GM21786 (cell line): ENCODE measurements around the gene RPH3AL.
"Not testable (repeated sequence)": the region's sequence is repeated elsewhere in the genome, so short reads cannot be mapped to it uniquely, and the experiment has no call there.

ENCODE experiments used
- ATAC-seq: cut with Tn5 transposase; IDR thresholded peaks from one replicate; pipeline ENCODE4 v1.9.1; 2021; ENCODE audit not compliant: unreplicated experiment

RPH3AL gene

GRCh38 chr17:206941-207560 is 145.6 kb downstream of the RPH3AL start:
- ATAC-seq, result no peak

GRCh38 chr17:206484-206883 is 146.1 kb downstream of the RPH3AL start:
- ATAC-seq, result not testable (repeated sequence)

DNA sequence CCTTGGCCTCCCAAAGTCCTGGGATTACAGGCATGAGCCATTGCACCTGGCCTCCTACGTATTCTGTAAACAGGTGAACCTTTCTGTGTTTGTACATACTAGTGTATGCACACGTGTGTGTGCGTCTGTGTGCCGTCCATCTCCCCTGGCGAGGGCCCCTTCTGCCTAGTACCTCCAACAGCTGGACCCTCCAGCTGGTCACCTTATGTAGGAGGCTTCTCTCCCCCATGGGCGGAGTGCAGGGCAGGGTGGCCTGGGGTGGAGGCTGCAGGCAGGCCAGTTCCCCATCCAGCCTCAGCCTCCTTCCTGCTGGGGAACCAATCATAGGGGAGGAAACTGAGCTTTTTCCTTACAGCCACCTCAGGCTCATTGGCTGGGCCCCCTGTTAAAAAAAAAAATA is 146.8 kb downstream of the RPH3AL start:
- ATAC-seq, result no peak

DNA sequence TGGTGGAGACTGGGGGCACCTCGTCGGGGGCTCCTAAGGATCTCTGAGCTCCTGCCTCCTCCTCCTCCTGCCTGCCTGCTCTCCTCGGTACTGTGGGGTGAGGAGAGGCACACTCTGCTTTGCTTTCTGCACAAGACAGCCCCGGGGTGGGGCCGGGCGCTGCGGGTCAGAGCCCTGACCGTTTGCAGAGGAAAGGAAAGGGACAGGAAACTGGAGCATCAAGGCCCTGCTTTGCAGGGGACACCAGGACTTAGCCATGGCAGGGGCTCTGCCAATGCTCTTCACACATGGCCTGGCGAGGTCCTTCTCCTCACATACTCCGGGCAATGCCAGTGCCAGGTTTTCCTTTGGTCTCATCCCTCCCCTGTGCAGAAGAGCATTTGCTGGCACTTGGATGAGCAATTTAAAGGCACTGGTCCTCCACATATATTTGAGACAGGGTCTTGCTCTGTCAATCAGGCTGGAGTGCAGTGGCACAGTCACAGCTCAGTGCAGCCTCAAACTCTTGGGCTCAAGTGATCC is 147.4 kb downstream of the RPH3AL start:
- no peak for ATAC-seq

DNA sequence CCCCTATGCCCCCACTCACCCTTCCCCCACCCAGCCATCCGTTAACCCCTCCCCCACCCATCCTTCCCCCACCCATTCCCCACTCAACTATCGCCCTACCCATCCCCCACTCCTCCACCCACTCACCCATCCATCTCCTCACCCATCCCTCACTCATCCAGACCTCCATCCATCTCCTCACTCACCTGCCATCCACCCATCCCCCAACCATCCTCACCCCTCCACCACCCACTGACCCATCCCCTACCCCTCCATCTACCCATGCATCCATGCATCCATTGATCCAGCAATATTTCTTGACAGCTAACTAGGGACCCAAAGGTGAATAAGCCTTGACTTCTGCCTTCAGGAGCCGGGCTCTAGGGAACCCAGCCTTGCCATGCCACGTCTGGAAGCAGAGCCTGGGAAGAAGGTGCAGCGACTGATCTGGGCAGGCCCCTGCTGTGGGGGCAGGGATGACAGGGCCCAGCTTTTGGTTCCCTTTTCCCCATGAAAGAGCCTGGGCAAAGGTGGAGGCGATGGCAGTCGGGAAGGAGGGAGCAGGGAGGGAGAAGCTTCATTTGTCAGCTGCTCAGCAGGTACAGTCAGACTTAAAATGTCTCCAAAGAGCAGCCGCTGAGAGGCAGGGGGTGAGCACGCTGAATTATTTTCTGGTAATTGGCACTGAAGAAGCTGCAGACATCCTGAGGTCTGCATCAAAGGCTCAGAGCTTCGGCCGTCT is 148.0 kb downstream of the RPH3AL start:
- ATAC-seq, result no peak

DNA sequence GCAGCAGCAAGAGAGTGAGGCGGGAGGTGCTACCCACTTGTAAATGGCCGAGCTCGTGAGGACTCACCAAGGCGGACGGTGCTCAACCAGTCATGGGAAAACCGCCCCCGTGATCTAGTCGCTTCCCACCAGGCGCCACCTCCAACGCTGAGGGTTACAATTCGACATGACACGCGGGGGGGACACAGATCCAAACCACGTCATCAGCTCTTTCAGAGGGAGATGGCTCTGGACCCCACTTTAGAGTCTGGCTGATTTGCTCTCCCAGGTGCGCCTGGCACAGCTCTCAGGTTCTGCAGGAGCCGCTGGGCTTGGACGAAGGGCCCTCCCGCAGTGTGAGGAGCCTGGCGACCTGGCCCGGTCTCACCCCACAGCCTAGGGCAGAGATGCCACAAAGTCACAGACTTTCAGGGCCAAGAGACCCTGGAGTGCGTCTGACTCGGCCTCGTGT is 150.1 kb downstream of the RPH3AL start:
- no peak for ATAC-seq

DNA sequence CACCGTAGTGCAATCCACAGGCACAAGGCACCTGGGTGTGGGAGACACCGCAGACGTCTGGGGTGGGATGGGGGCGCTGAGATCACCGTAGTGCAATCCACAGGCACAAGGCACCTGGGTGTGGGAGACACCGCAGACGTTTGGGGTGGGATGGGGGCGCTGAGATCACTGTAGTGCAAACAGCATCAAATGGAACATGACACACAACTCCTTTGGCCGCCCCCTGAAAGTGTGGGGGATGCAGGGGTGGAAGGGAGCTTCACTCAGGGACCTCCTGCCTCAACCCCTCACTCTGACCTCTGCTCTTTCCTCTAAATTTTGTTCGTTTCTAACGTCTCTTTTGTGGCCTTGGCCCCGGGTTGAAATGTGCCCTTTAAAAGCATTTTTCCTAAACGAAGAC is 150.9 kb downstream of the RPH3AL start:
- not testable (repeated sequence) for ATAC-seq

- not testable (repeated sequence) for ATAC-seq
Measured at GRCh38 chr17:201257-201656, 151.3 kb downstream of the RPH3AL start.

DNA sequence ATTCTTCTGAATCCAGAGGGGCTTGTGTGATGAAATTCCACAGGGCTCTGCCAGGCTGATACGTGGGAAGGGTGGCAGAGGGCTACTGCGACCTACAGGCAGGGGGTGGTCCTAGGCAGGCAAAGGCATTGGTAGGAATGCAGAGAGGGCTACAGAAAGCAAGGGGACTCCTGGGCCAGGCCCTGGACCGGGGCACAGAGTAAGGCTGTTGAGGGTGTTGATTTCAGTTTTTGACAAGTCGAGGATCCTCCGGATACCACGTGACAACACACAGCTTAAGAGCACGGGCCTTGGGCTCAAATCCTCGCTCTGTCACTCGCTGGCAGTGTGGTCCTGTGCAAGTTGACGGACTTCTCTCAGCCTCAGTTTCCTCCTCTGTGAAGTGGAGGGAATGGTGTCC is 152.0 kb downstream of the RPH3AL start:
- no peak for ATAC-seq

GRCh38 chr17:199806-200545 is 152.6 kb downstream of the RPH3AL start:
- ATAC-seq, result no peak

DNA sequence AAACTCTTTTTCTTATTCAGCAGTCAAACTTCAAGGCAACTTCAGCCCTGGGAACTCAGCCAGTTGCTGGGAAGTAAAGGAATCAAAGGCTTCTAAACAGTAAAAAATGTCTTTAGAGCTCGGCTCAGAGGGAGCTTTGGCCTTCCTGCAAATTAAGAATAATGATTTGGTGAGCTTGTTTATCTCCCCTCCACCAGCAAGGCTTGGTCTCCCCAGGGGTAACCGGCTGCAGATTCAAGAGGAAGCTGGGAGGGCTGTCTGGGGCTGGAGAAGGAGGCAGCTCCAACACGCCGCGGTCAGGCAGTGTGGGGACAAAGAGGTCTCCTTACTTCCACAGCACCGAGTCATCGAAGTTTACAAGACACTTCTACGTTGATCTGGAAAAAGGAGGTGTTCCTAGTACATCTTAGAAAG is 153.4 kb downstream of the RPH3AL start:
- no peak for ATAC-seq

- ATAC-seq, result not testable (repeated sequence)
Measured at GRCh38 chr17:198225-198624, 154.4 kb downstream of the RPH3AL start.

- ATAC-seq, result no peak
Measured at GRCh38 chr17:197352-197751, 155.3 kb downstream of the RPH3AL start.

GRCh38 chr17:194828-195602 is 157.6 kb downstream of the RPH3AL start:
- ATAC-seq, result no peak

DNA sequence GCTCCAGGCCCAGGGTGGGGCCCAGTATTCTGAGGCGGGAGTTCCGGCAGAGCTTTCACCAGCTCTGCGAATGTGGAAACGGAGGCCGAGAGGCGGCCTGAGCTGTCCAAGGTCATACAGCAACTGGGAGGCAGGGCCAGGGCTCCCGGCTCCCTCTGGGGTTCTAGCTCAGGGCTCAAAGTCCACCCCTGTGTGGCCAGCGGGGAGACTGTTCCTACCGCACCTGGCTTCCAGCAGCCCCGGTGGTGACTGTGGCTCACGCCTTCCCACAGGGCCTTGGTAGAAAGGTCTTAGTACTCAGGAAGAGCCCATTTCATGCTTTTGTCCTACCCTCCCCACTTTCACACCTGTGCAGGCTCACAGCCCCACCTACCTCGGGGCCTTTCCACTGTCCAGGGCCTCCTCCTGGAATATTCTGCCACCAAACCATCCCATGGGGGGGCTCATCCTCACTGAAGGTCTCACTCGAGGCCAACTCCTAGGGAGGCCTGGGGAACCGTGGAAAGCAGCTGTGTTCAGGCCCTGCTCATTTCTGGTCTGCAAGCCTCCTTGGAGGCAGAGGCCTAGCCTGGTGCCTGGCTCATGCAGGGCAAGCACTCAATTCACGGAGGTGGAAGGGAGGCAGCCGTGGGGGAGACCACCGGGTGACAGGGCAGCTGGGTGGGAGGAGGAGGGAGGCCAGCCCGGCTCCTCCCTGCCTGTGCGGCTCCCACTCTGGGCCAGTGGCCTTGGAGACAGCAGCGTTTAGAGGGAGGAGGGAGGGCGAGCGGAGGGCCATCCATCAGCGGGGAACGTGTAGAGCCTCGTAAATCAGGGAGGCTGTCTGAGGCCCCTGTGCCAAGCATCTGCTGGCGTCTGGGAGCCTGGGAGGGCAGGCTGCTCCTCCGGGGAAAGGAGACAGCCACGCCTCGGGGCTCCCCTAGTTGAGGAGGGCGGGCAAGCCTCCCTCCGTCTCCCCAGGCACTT is 158.5 kb downstream of the RPH3AL start:
- ATAC-seq, result no peak

DNA sequence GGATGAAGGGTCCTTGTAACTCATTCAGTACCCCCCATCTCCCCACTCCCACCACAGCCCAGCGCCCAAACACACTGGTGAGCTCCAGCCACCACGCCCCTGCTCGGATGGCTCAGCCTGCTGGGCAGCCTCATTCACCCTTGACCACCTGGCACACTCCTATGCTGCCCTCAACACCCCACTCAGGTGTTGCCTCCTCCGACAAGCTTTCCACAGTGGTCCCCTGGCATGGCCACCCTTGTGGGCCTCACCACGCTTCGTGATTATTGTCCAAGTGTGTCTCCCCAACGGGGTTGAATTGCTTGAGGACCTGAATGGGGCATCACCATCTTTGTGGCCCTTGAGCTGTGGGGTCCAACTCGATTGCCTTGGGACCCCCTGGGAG is 159.2 kb downstream of the RPH3AL start:
- no peak for ATAC-seq

DNA sequence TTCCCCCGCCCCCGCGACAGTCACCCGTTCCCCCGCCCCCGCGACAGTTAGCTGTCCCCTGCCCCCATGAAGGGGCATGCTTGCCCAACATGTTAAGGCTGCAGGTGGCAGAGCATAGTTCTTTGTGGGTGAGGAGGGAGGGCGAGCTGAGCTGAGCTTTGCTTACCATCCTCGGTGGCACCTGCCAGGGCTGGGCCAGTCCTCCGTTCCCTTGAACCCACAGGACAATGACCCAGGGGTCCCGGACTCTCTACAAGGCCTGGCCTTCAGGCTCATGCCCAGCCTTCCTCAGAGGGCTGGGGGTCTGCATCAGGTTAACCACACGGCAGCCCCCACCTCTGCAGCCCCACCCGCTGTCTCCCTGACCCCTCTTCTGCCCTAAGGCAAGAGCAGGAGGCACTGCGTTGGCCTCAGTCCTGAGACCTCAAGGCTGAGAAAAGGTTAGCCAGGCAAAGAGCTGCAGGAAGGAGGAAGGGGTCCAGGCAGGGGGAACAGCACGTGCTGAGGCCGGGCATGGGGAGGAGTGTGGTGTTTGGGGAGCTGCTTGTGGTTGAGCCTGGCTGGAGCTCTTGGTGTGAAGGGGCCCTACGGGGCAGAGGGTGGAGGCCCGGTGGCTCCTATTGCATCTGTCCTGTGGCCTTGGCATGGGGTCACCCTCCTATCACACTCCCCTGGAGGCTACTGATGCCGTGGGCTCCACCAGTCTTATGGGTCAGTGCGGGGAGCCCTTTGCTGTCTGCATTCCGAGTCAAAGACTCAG is 159.8 kb downstream of the RPH3AL start:
- ATAC-seq, result no peak

DNA sequence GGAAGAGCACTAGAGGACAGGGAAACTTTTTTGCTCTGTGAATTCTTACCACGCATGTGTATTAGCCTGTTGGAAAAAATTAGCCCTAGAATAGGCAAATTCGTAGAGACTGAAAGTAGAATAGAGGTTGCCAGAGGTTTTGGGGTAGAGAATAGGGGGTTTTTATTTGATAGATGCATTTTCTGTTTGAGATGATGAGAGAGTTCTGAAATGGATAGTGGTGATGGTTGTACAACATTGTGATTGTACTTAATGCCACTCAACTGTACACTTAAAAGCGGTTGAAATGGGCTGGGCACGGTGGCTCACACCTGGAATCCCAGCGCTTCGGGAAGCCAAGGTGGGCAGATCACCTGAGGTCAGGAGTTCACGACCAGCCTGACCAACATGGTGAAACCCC is 163.2 kb downstream of the RPH3AL start:
- ATAC-seq, result no peak

- no peak for ATAC-seq
Measured at GRCh38 chr17:187130-187529, 165.5 kb downstream of the RPH3AL start.
